HCT116 (cell line): ENCODE results near the gene MMP23B. TPM values are rescaled to one million over a fixed set of nuclear protein-coding genes. Genes with fewer than 3 reads are reported as not detected.
"Not testable (repeated sequence)": the region's sequence is repeated elsewhere in the genome, so short reads cannot be mapped to it uniquely, and the experiment has no call there.

Source experiments
- ATAC-seq: fragments of 200-7000 bp; cut with Tn5 transposase; 2 replicates; pipeline ENCODE4 v1.9.1; 2020; ENCODE audit warnings: mild to moderate bottlenecking, moderate library complexity
- BruUV-seq: library from RNA; stranded (reverse); fragments of 400-500 nt; replicated peaks from 2 replicates; lab custom pipeline; 2021; lab: Mats Ljungman, UMichigan
- CTCF ChIA-PET: fragments of 300-600 bp; sonication (Branson Sonifier 250); formaldehyde crosslinking; loops from one replicate; lab custom pipeline; 2021; ENCODE audit warnings: antibody characterized with exemption; lab: Charles Lee
- POLR2A ChIA-PET: fragments of 300-600, 350-600 bp; sonication (Branson Sonifier 250); formaldehyde crosslinking; loops from one replicate; lab custom pipeline; 2021; ENCODE audit warnings: antibody characterized with exemption; lab: Charles Lee
- RAD21 ChIA-PET, 2 experiments: fragments of 300-600 bp; sonication (Branson Sonifier 250); formaldehyde crosslinking; loops; one replicate each; lab custom pipeline; 2023; ENCODE audit warnings: low total read pairs in 2 of 2; ENCODE audit not compliant: uncharacterized antibody in 2 of 2, unreplicated experiment in 2 of 2, low non-redundant PET in 1 of 2; lab: Charles Lee
- DNase-seq: peaks from one replicate; pipeline ENCODE4 v3.0.0-alpha.2; 2010; ENCODE audit warnings: low read depth, low spot score
- H2AFZ ChIP-seq: fragments of 200-600 bp; shearing (Covaris generic), sonication (generic); 2 replicates; pipeline ENCODE4 v1.6.1; 2017; ENCODE audit warnings: low read depth, mixed run types, mixed read lengths, antibody characterized with exemption, low read length; ENCODE audit not compliant: poor library complexity, severe bottlenecking
- H3K27ac ChIP-seq: 2 replicates; pipeline ENCODE4 v1.5.1; 2012; ENCODE audit warnings: low read depth, low read length
- H3K27me3 ChIP-seq: fragments of 200-600 bp; sonication (generic); 2 replicates; pipeline ENCODE4 v1.6.1; 2016; ENCODE audit warnings: mixed run types, low read length, mixed read lengths; ENCODE audit not compliant: insufficient read depth
- H3K36me3 ChIP-seq, 2 experiments: fragments of 200-500 bp in 1 of 2; fragments of 200-600 bp in 1 of 2; sonication (Bioruptor generic) in 1 of 2; sonication (generic) in 1 of 2; 2 replicates each; pipeline versions ENCODE4 v1.5.1 to v1.6.1; 2014 to 2016; ENCODE audit warnings: low read length in 2 of 2, inconsistent platforms in 1 of 2, mixed read lengths in 1 of 2, mixed run types in 1 of 2; ENCODE audit not compliant: insufficient read depth in 2 of 2, control insufficient read depth in 1 of 2
- H3K4me1 ChIP-seq, 2 experiments: fragments of 200-600 bp in 1 of 2; sonication (generic) in 1 of 2; 2 replicates each; pipeline versions ENCODE4 v1.5.1 to v1.6.1; 2012 to 2017; ENCODE audit warnings: low read length in 2 of 2, inconsistent platforms in 1 of 2, mild to moderate bottlenecking in 1 of 2, mixed read lengths in 1 of 2, mixed run types in 1 of 2, moderate library complexity in 1 of 2; ENCODE audit not compliant: insufficient read depth in 2 of 2, control insufficient read depth in 1 of 2
- H3K4me2 ChIP-seq: fragments of 200-600 bp; sonication (generic); 2 replicates; pipeline ENCODE4 v1.6.1; 2017; ENCODE audit warnings: mixed run types, low read length, mixed read lengths
- H3K4me3 ChIP-seq, 2 experiments: fragments of 200-600 bp in 1 of 2; sonication (generic) in 1 of 2; replicated peaks in 1 of 2; 2 replicates each; pipeline ENCODE4 v1.5.1; 2011 to 2016; ENCODE audit warnings: low read length in 2 of 2, control low read depth in 1 of 2, low read depth in 1 of 2, mild to moderate bottlenecking in 1 of 2, mixed read lengths in 1 of 2, mixed run types in 1 of 2
- H3K79me2 ChIP-seq: fragments of 200-600 bp; sonication (generic); 2 replicates; pipeline ENCODE4 v1.6.1; 2017; ENCODE audit warnings: mild to moderate bottlenecking, mixed run types, low read length, moderate library complexity, mixed read lengths; ENCODE audit not compliant: insufficient read depth
- H3K9ac ChIP-seq: fragments of 200-600 bp; sonication (generic); 2 replicates; pipeline ENCODE4 v1.6.1; 2016; ENCODE audit warnings: low read length, mixed read lengths
- H3K9me2 ChIP-seq: fragments of 200-600 bp; sonication (generic), shearing (Covaris generic); 2 replicates; pipeline ENCODE4 v1.6.1; 2017; ENCODE audit warnings: mixed run types, mild to moderate bottlenecking, moderate library complexity; ENCODE audit not compliant: insufficient read depth
- H3K9me3 ChIP-seq, 2 experiments: fragments of 200-500 bp in 1 of 2; fragments of 200-600 bp in 1 of 2; sonication (Bioruptor generic) in 1 of 2; sonication (generic) in 1 of 2; 2 replicates each; pipeline ENCODE4 v1.6.1; 2014 to 2017; ENCODE audit warnings: low read length in 2 of 2, mixed read lengths in 2 of 2, inconsistent platforms in 1 of 2, low read depth in 1 of 2, mild to moderate bottlenecking in 1 of 2, mixed run types in 1 of 2, moderate library complexity in 1 of 2; ENCODE audit not compliant: control insufficient read depth in 1 of 2, insufficient read depth in 1 of 2
- H4K20me1 ChIP-seq: fragments of 200-600 bp; sonication (generic), shearing (Covaris generic); 2 replicates; pipeline ENCODE4 v1.6.1; 2017; ENCODE audit warnings: mixed run types, mild to moderate bottlenecking, moderate library complexity; ENCODE audit not compliant: insufficient read depth
- intact Hi-C: fragments of 100-400 bp; cut with micrococcal nuclease; formaldehyde crosslinking; loops from 2 replicates; pipeline ENCODE4 v1.10.0; 2022
- total RNA-seq: library from RNA; stranded (reverse); gene quantifications from one replicate; pipeline ENCODE4 v1.2.1, GENCODE V29; 2021; ENCODE audit not compliant: unreplicated experiment

The MMP23B gene
- total RNA-seq, 1 experiment from 2014 or later: 8.7 TPM

DNA sequence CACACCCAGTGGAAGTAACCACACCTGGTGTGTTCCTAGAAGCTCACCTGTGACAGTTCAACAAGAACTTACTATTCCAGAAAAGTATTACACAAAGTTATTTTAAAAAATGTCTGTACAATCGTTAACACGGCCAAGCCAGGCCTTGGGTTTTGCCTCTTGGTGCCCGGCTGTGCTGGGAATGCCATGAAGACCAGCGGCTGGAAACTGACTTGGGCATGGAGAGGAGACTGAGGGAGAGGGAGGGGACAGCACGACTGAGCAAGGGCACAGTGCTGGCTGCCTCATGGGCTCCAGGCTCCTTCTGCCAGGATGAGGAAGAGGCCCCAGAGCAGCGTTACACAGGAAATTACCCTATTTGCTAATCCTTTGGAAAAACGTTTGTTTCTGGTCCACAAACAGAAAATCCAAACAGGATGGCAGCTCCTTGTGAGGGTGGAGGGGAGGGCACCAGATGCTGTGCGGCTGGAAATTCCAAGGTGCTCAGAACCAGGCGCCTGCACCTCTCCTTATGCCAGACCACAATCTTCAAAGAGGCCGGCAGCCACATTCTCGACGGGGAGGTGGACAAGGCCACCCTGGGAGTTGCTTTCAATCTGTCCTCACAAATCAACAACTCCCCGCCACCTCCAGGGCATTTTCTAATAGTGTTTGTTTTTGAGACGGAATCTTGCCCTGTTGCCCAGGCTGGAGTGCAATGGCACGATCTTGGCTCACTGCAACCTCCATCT is 31.0 kb downstream of the MMP23B start:
- H3K4me1 ChIP-seq, H3K27me3 ChIP-seq, H3K9me2 ChIP-seq, BruUV-seq, H2AFZ ChIP-seq, H3K4me3 ChIP-seq, H3K4me2 ChIP-seq, CTCF ChIA-PET, H3K9me3 ChIP-seq, DNase-seq, H4K20me1 ChIP-seq, RAD21 ChIA-PET, H3K79me2 ChIP-seq, H3K9ac ChIP-seq, POLR2A ChIA-PET, ATAC-seq, H3K27ac ChIP-seq, H3K36me3 ChIP-seq, intact Hi-C loops: not testable (repeated sequence)

DNA sequence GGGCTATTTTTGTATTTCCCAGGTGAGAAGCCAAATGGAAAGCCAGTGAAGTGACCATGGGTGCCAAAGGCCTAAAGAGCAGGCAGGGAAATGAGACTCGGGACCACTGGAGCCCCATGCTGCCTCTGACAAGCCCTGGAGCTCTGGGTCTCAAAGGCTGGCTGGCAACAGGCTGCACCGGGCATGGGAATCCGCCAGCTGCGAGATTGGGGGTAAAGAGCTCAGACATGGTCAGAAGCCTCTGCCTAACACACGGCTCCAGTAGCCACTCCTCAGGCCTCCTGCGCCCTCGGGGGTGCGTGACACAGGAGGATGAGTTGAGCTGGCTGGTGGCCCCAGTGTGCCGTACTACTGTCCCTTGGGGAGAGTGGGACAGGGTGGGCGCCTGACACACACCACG is 32.3 kb downstream of the MMP23B start:
- BruUV-seq: TSS peak; percentile 17
- H3K9me2 ChIP-seq, H3K27ac ChIP-seq, ATAC-seq, RAD21 ChIA-PET, CTCF ChIA-PET, H3K9ac ChIP-seq, H3K9me3 ChIP-seq, H3K36me3 ChIP-seq, H2AFZ ChIP-seq, H3K79me2 ChIP-seq, intact Hi-C loops, H3K4me2 ChIP-seq, DNase-seq, POLR2A ChIA-PET, H4K20me1 ChIP-seq, H3K4me1 ChIP-seq, H3K4me3 ChIP-seq, H3K27me3 ChIP-seq: not testable (repeated sequence)
